ENCODE data around the gene PCBP1.
"Not testable (repeated sequence)": the region's sequence is repeated elsewhere in the genome, so short reads cannot be mapped to it uniquely, and the experiment has no call there.

The PCBP1 gene

DNA sequence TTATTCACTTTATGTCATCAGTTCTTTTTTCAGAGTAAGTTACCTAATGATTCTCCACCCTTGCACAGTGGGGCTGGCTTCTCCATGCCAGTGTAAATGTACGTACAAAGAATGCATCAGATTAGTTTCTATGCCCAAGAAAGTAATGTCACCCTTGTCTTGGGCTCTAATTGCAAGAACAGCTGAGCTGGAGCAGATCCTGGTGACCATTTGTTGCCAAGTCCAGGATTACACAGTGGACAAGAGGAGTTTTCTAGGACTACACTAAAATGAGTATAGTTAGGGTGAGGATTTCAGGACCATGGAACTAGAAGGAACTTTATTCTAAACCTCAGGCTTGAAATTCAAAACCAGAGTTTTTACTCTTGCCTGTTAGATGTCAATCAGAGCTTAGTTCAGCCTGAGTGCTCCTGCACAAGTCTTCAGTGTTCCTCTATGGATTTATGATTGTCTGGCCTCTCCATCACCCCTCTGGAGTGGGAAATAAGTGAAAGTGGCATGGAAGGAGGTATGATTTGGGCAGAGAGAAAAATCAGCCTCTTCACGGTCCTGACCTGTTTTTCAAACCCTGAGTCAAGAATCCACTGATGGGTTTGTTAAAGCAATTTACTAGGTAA is 29.8 kb downstream of the PCBP1 start:
- Mint-ChIP-seq H3K27ac (no peak overlapping the region), H3K4me3 (no peak overlapping the region), H3K4me1 (ENCODE audit: low read depth) (peaks cover 31% of the 10 kb centered on the region), H3K9me3 (no peaks in the 10 kb centered on the region), H3K36me3 (ENCODE audit: low read depth) (no peaks in the 10 kb centered on the region), H3K27me3 (ENCODE audit: low read depth) (no peaks in the 10 kb centered on the region)
- DNase-seq (ENCODE audit: low spot score), result no peak

DNA sequence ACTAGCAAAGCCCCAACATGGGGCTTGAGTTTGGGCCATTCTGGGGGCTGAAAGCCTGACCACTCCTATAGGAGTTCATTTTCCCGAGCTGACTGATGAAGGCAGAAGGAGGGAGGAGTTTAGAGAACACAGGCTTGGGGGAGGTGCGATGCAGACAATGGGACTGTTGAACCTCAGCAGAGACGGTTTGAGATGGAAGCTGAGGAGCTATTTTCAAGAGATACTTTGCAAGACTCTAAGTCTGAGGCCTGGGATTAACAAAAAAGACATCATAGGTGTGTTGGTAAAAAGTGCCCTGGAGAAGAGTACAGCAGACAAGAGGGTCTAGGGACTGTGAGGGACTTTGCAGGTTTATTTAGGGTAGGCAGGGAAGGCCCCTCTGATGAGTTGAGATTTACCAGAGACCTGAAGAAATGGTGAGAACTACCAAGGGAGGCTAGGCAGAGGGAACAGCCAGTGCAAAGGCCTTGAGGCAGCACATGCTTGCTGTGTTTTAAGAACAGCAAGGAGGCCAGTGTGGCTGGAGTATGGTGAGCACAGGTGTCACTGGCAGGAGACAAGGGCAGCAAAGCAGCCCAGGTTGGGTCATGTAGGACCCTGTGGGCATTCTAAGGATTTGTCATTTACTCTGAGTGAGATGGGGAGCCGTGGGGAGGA is 31.6 kb downstream of the PCBP1 start:
- Mint-ChIP-seq H3K27me3 (ENCODE audit: low read depth) (no peaks in the 10 kb centered on the region), H3K27ac (peak overlapping the region; percentile 56), H3K36me3 (ENCODE audit: low read depth) (no peaks in the 10 kb centered on the region), H3K4me3 (no peak overlapping the region), H3K4me1 (ENCODE audit: low read depth) (peaks cover 39% of the 10 kb centered on the region), H3K9me3 (no peaks in the 10 kb centered on the region)
- DNase-seq (ENCODE audit: low spot score), result no peak

DNA sequence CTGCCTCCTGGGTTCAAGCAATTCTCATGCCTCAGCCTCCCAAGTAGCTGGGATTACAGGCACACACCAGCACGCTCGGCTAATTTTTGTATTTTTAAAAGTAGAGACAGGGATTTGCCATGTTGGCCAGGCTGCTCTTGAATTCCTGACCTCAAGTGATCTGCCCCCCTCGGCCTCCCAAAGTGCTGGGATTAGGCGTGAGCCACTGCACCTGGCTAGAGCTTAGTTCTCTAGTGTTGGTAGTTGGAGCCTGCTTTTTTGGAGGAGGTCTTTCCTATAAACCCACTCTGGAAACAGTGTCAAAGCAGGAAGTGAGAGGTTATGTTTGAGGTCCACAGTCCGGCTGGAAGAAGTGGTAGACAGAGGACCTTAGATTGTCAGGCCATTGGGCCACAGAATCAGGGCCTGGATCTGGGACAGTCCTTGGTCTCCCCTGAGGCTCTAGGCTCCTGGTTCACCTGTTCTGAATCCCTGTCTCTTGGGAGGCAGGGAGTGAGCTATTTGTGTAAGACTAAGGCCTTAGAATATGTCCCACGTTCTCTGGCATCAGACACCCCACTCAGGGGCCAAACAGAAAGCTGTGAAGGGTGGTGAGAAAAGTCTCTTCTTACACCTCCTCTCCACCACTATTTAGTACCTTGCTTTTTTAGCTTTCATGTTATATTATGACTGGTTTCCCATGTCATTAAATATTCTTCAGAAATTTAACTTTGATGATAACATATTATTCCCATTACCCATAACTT is 34.5 kb downstream of the PCBP1 start:
- no peak overlapping the region for H3K4me3 Mint-ChIP-seq
- peaks cover 57% of the 10 kb centered on the region for H3K4me1 Mint-ChIP-seq (ENCODE audit: low read depth)
- no peaks in the 10 kb centered on the region for H3K36me3 Mint-ChIP-seq (ENCODE audit: low read depth)
- H3K9me3 Mint-ChIP-seq, result no peaks in the 10 kb centered on the region
- H3K27ac Mint-ChIP-seq, result peak overlapping the region; percentile 47
- no peaks in the 10 kb centered on the region for H3K27me3 Mint-ChIP-seq (ENCODE audit: low read depth)
- DNase-seq (ENCODE audit: low spot score), result no peak

DNA sequence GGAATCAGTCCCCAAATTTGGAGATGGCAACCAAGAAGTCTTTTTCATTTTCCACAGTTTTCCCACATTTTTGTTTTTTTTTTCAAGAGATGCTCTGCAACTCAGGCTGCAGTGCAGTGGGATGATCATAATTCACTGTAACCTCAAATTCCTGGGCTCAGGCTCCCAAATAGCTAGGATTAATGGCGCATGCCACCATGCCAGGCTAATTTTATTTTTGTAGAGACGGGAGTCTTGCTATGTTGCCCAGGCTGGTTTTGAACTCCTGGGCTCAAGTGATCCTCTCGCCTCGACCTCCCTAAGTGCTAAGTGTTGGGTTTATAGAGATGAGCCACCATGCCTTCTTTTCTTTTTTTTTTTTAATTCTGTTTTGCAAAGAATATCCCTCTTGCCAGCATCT is 35.2 kb downstream of the PCBP1 start:
- Mint-ChIP-seq H3K36me3 (ENCODE audit: low read depth) (no peaks in the 10 kb centered on the region), H3K4me3 (no peak overlapping the region)

DNA sequence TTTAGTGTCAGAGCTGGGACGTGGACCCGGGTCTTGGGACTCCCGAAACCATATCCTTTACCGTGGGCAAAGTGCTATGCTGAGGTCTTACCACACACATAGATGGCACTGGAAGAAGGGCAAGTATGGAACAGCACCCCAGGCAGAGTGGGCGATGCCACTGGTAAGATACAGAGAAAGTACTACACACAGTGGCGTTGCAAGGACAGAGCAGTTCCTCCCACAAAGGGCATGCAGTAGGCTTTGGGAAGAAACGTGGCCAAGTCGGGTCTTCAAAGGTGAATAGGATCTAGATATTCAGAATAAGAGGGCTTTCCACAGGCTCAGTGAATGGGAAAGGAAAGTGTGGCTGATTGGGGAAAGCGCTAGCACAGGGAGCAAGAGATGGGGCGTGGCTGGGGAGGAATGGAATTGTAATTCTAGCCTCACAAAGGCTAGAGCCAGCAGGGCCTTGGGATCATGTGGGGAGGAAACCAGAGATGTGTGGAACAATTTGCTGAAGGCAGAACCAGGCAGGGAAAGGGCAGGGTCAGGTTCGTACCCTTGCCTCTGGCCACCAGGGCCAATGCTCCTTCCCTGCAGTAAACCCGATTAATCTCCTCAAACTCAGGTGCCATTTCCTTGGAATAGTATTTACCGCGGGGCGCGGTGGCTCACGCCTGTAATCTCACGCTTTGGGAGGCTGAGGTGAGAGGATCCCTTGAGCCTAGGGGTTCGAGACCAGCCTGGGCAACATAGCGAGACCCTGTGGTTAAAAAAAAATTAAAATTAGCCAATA is 36.0 kb downstream of the PCBP1 start:
- Mint-ChIP-seq H3K4me3 (peak overlapping the region; percentile 88), H3K27ac (peak overlapping the region; percentile 100), H3K27me3 (ENCODE audit: low read depth) (no peaks in the 10 kb centered on the region), H3K36me3 (ENCODE audit: low read depth) (no peaks in the 10 kb centered on the region), H3K4me1 (ENCODE audit: low read depth) (peaks cover 60% of the 10 kb centered on the region), H3K9me3 (no peaks in the 10 kb centered on the region)
- no peak for DNase-seq (ENCODE audit: low spot score)

More for the DNA sequence above, 35.2 kb downstream of the PCBP1 start:
- Mint-ChIP-seq H3K27ac (no peak overlapping the region), H3K4me1 (ENCODE audit: low read depth) (peaks cover 58% of the 10 kb centered on the region), H3K27me3 (ENCODE audit: low read depth) (no peaks in the 10 kb centered on the region), H3K9me3 (no peaks in the 10 kb centered on the region)
- no peak for DNase-seq (ENCODE audit: low spot score)

DNA sequence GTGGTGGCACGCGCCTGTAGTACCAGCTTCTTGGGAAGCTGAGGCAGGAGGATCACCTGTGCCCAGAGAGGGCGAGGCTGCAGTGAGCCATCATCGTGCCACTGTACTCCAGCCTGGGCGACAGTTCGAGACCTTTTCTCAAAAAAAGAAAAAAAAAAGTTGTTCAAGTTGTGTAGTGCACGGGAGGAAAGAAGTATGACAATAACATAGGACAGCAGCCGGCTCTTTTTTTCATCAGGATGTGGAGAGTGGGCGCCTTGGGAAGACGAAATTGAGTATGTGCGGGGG is 36.5 kb downstream of the PCBP1 start:
- peak overlapping the region; percentile 100 for H3K27ac Mint-ChIP-seq
- H3K36me3 Mint-ChIP-seq (ENCODE audit: low read depth), result no peaks in the 10 kb centered on the region
- no peaks in the 10 kb centered on the region for H3K27me3 Mint-ChIP-seq (ENCODE audit: low read depth)
- no peak for DNase-seq (ENCODE audit: low spot score)
- H3K4me3 Mint-ChIP-seq, result peak overlapping the region; percentile 88
- peaks cover 61% of the 10 kb centered on the region for H3K4me1 Mint-ChIP-seq (ENCODE audit: low read depth)
- no peaks in the 10 kb centered on the region for H3K9me3 Mint-ChIP-seq

DNA sequence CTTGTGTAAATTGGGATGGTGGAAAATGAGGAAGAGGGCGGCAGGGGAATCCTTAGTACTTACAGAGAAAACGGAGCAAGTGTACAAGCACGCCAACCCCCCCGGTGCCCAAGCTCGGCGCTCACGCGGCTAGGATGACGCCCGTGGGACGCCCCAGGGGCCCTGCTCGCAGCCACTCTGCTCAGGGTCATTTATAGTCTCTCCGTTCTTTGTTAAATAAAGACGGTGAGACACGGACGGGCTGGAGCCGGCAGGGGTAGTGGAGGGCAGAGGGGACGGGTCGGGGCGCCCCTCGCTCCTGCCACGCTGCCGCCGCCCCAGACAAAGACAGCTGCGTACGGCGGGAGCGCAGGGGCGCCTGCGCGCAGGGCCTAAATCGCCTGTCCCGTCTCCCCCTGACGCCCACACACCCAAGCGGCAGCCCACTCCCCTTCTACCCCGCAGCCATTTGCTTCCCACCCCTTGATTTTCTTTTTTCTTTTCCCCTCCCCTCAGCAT is 37.8 kb downstream of the PCBP1 start:
- Mint-ChIP-seq H3K27me3 (ENCODE audit: low read depth) (no peaks in the 10 kb centered on the region), H3K4me1 (ENCODE audit: low read depth) (peaks cover 60% of the 10 kb centered on the region), H3K9me3 (no peaks in the 10 kb centered on the region), H3K27ac (peak overlapping the region; percentile 100), H3K36me3 (ENCODE audit: low read depth) (no peaks in the 10 kb centered on the region), H3K4me3 (peak overlapping the region; percentile 88)
- DNase-seq (ENCODE audit: low spot score), result peak; percentile 60

DNA sequence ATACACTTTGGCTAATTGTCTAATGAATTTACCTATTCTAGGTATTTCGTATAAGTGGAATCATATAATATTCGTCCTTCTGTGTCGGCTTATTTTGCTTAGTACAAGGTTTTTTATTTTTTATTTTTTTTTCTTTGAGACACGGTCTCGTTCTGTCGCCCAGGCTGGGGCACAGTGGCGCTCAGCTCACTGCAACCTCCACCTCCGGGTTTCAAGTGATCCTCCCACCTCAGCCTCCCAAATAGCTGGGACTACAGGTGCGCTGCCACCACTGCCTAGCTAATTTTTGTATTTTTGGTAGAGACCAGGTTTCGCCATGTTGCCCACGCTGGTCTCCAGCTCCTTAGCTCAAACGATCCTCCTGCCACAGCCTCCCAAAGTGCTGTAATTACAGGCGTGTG is 38.2 kb downstream of the PCBP1 start:
- no peaks in the 10 kb centered on the region for H3K27me3 Mint-ChIP-seq (ENCODE audit: low read depth)
- H3K9me3 Mint-ChIP-seq, result no peaks in the 10 kb centered on the region
- no peaks in the 10 kb centered on the region for H3K36me3 Mint-ChIP-seq (ENCODE audit: low read depth)
- no peak for DNase-seq (ENCODE audit: low spot score)
- H3K4me3 Mint-ChIP-seq, result peak overlapping the region; percentile 88
- H3K27ac Mint-ChIP-seq, result peak overlapping the region; percentile 100
- peaks cover 62% of the 10 kb centered on the region for H3K4me1 Mint-ChIP-seq (ENCODE audit: low read depth)

DNA sequence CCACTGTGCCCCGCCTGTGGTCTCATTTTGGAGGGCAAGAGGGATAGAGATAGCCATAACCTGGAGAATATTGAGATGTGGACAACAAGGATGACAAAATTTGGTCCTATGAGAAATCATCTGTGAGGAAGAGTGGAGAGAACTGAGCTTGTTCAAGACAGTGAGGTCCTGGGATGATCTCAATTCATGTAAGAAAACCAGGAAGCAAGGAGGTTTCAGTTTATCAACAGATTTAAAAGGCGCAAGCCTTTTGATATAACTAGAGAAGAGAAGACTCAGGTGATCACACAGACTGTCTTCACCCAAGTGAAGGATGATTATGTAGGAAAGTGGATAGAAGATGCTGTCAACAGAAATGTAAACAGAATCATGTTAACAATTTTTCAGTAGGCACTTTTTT is 39.1 kb downstream of the PCBP1 start:
- Mint-ChIP-seq H3K4me1 (ENCODE audit: low read depth) (peaks cover 63% of the 10 kb centered on the region), H3K4me3 (peak overlapping the region; percentile 88), H3K27me3 (ENCODE audit: low read depth) (no peaks in the 10 kb centered on the region), H3K36me3 (ENCODE audit: low read depth) (no peaks in the 10 kb centered on the region), H3K9me3 (no peaks in the 10 kb centered on the region), H3K27ac (peak overlapping the region; percentile 100)
- no peak for DNase-seq (ENCODE audit: low spot score)

DNA sequence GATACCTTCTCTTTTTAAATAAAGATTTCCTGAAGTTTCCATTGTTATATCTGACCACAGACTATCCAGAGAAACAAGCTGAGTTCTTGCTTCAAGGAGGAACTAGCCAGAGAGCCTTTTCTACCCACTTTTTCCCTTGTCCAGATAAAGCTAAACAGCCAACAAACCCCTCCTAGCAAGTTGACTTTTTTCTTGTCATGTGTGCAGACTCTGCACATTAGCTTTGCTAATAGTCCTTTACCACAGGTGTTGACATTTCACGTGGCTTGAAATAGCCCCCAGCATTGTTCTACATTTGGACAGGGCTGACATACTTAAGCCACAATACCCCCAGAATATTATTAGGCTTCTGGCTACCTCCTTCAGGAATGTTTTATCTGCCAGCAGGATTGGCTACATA is 40.7 kb downstream of the PCBP1 start:
- no peak for DNase-seq (ENCODE audit: low spot score)
- Mint-ChIP-seq H3K27ac (peak overlapping the region; percentile 38), H3K36me3 (ENCODE audit: low read depth) (no peaks in the 10 kb centered on the region), H3K9me3 (no peaks in the 10 kb centered on the region), H3K4me1 (ENCODE audit: low read depth) (peaks cover 63% of the 10 kb centered on the region), H3K4me3 (no peak overlapping the region), H3K27me3 (ENCODE audit: low read depth) (no peaks in the 10 kb centered on the region)

DNA sequence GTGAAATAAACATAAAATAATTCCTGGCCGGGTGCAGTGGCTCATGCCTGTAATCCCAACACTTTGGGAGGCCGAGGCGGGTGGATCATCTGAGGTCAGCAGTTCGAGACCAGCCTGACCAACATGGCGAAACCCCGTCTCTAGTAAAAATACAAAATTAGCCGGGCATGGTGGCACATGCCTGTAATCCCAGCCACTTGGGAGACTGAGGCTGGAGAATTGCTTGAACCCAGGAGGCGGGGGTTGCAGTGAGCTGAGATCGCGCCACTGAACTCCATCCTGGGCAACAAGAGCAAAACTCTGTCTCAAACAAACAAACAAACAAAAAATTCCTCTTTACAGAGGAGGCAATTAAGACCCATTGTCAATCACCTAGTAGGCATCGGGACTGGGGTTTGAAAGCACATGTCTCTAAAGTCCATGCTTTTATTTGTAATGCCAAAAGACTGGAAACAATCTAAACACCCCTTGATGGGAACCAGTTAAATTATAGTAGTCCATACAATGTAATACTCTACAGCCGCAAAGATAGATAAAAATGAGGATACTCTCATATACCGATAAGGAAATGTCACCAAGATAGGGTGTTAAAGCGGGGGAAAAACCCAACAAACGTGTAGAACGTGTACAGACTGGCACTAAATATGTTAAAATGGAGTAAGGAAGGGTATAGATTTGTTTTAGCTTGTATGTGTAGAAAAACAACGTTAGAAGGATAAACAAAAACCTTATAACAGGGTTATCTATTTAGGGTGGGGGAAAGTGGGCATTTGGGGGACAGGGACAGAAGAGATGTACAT is 44.3 kb downstream of the PCBP1 start:
- DNase-seq (ENCODE audit: low spot score); H3K9me3 Mint-ChIP-seq; H3K27me3 Mint-ChIP-seq (ENCODE audit: low read depth); H3K36me3 Mint-ChIP-seq (ENCODE audit: low read depth): not testable (repeated sequence)
- Mint-ChIP-seq H3K4me3 (peak overlapping the region; percentile 75), H3K27ac (peak overlapping the region; percentile 89), H3K4me1 (ENCODE audit: low read depth) (peaks cover 65% of the 10 kb centered on the region)

DNA sequence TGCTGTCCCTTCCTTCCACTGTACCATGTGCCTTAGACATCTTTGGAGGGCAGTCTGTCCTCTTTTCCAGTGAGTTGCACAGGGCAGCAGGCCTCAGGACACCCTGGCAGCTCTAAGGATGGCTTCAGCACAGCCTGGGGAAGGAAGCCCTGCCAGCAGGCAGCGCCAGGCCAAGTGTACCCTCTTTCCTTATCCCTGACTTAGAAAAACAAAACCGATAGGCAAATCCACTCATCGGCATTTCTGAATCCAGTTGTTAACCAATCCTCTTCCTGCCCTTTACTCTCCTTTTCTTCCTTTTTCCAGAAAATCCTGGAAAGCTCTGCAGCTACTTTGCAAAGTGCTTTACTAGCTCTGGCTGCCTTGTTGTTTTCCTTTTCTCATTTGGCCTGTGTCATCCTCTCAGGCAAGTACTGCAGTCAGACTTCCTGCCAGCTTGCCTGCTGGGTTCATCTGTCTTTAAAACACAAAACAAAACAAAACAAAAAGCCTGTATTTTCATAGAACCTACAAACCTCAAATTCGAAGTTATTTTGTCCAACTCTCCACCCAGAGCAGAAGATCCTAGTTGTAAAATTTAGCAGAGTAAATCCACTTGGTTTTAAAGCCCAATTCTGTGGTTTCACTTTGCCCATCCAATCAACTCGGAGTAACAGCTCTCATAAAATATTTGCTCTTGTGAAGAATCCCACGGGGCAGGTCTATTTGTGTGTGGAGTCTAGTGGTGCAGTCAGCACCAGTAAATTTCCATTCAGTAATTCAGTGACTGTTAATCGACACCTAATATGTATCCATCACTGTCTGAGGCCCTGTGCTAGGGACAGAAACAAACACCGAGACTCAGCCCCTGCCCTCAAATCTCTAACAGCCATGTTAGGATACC is 45.2 kb downstream of the PCBP1 start:
- H3K4me3 Mint-ChIP-seq, result peak overlapping the region; percentile 88
- no peak for DNase-seq (ENCODE audit: low spot score)
- peaks cover 63% of the 10 kb centered on the region for H3K4me1 Mint-ChIP-seq (ENCODE audit: low read depth)
- H3K27me3 Mint-ChIP-seq (ENCODE audit: low read depth), result no peaks in the 10 kb centered on the region
- peaks cover under 1% of the 10 kb centered on the region for H3K36me3 Mint-ChIP-seq (ENCODE audit: low read depth)
- H3K9me3 Mint-ChIP-seq, result peaks cover 2% of the 10 kb centered on the region
- H3K27ac Mint-ChIP-seq, result peak overlapping the region; percentile 98

DNA sequence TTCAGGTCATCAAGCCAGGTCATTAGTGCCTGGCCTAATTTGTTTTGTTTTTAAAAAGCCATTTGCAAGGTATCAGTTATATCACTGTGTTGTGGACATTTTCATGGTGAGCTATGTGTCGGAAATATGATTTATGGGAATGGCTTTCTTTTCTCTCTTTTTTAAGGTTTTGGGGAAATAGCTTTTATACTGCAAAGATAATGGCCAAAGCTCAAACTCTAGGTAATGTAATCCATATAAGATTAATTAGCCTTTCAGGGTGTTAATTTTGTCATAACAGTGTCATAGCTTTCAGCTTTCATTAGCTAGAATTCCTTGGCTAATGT is 45.8 kb downstream of the PCBP1 start:
- Mint-ChIP-seq H3K4me3 (peak overlapping the region; percentile 88), H3K4me1 (ENCODE audit: low read depth) (peaks cover 64% of the 10 kb centered on the region)

More for the DNA sequence above, 45.8 kb downstream of the PCBP1 start:
- no peak for DNase-seq (ENCODE audit: low spot score)
- peaks cover 3% of the 10 kb centered on the region for H3K9me3 Mint-ChIP-seq
- H3K27me3 Mint-ChIP-seq (ENCODE audit: low read depth), result no peaks in the 10 kb centered on the region
- peak overlapping the region; percentile 98 for H3K27ac Mint-ChIP-seq
- H3K36me3 Mint-ChIP-seq (ENCODE audit: low read depth), result peaks cover 3% of the 10 kb centered on the region

Measured in T-helper 2 cell treated with Interferon-gamma antibody and Interleukin-4, amounts not matched to agents 5 μg/mL and 100 μg/mL, for 36 hours (primary cell).